ENCODE measurements around the gene RMI1. TPM values are rescaled to one million over a fixed set of nuclear protein-coding genes. Genes with fewer than 3 reads are reported as not detected.

The RMI1 gene
- total RNA-seq, 1 donor from 2014 or later = 20.3 TPM

GRCh38 chr9:83962165-83962564 is 18.4 kb upstream of the RMI1 start:
- no peak for DNase-seq (ENCODE audit: extremely low spot score, unreplicated experiment)
- Mint-ChIP-seq H3K4me1 (ENCODE audit: unreplicated experiment) (peaks cover 6% of the 10 kb centered on the region), H3K27me3 (no peaks in the 10 kb centered on the region), H3K9me3 (no peaks in the 10 kb centered on the region), H3K27ac (no peak overlapping the region), H3K36me3 (peaks cover 5% of the 10 kb centered on the region), H3K4me3 (no peak overlapping the region)
- TF ChIP-seq, protein P1, sequence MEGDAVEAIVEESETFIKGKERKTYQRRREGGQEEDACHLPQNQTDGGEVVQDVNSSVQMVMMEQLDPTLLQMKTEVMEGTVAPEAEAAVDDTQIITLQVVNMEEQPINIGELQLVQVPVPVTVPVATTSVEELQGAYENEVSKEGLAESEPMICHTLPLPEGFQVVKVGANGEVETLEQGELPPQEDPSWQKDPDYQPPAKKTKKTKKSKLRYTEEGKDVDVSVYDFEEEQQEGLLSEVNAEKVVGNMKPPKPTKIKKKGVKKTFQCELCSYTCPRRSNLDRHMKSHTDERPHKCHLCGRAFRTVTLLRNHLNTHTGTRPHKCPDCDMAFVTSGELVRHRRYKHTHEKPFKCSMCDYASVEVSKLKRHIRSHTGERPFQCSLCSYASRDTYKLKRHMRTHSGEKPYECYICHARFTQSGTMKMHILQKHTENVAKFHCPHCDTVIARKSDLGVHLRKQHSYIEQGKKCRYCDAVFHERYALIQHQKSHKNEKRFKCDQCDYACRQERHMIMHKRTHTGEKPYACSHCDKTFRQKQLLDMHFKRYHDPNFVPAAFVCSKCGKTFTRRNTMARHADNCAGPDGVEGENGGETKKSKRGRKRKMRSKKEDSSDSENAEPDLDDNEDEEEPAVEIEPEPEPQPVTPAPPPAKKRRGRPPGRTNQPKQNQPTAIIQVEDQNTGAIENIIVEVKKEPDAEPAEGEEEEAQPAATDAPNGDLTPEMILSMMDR (conservative IDR thresholded peaks at IDR 0.05) = no peak

DNA sequence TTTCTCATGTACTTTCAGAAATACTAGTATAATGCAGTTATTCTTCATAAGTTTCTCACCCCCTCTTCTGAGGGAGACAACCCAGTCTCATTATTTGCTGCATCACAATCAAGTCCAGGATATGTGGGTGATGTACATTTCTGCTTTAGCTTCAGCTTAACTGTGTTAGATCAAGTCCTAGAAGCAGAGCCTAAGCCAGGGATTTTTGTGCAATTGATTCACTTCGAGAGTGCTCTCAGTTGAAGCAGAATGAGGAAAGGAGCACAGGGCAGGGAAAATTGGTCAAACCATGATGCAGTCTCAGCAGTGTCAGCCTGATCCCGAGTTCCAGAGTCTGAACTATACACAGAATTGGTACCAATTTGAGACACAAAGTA is 15.6 kb upstream of the RMI1 start:
- peak overlapping the region; percentile 9 for H3K27ac Mint-ChIP-seq

GRCh38 chr9:83965350-83966208 is 15.0 kb upstream of the RMI1 start:
- no peak for DNase-seq (ENCODE audit: extremely low spot score, unreplicated experiment)
- H3K4me1 Mint-ChIP-seq (ENCODE audit: unreplicated experiment) = peaks cover 6% of the 10 kb centered on the region
- H3K36me3 Mint-ChIP-seq = peaks cover 30% of the 10 kb centered on the region
- H3K27me3 Mint-ChIP-seq = no peaks in the 10 kb centered on the region
- no peaks in the 10 kb centered on the region for H3K9me3 Mint-ChIP-seq
- TF ChIP-seq, protein P1 (conservative IDR thresholded peaks at IDR 0.05) = no peak
- H3K27ac Mint-ChIP-seq = peak overlapping the region; percentile 9
- no peak overlapping the region for H3K4me3 Mint-ChIP-seq

More for the DNA sequence above, 15.6 kb upstream of the RMI1 start:
- H3K27me3 Mint-ChIP-seq = no peaks in the 10 kb centered on the region
- H3K9me3 Mint-ChIP-seq = no peaks in the 10 kb centered on the region
- no peak for DNase-seq (ENCODE audit: extremely low spot score, unreplicated experiment)
- no peak overlapping the region for H3K4me3 Mint-ChIP-seq
- H3K4me1 Mint-ChIP-seq (ENCODE audit: unreplicated experiment) = peaks cover 6% of the 10 kb centered on the region
- TF ChIP-seq, protein P1 (conservative IDR thresholded peaks at IDR 0.05) = no peak
- peaks cover 24% of the 10 kb centered on the region for H3K36me3 Mint-ChIP-seq

DNA sequence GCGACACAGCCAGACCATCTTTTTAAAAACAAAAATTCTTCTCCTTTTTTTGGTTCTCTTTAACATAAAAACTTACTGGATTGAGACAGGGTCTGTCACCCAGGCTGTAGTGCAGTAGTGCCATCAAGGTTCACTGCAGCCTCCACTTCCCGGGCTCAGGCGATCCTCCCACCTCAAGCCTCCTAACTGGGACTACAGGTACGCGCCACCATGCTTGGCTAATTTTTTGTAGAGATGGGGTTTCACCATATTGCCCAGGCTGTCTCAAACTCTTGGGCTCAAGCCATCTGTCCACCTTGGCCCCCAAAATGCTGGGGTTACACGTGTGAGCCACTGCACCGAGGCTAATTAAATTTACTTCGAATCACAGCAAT is 14.4 kb upstream of the RMI1 start:
- Mint-ChIP-seq H3K27me3 (no peaks in the 10 kb centered on the region), H3K4me3 (no peak overlapping the region), H3K27ac (no peak overlapping the region), H3K36me3 (peaks cover 37% of the 10 kb centered on the region), H3K9me3 (no peaks in the 10 kb centered on the region), H3K4me1 (ENCODE audit: unreplicated experiment) (peaks cover 6% of the 10 kb centered on the region)
- DNase-seq (ENCODE audit: extremely low spot score, unreplicated experiment) = no peak
- TF ChIP-seq, protein P1 (conservative IDR thresholded peaks at IDR 0.05) = no peak

DNA sequence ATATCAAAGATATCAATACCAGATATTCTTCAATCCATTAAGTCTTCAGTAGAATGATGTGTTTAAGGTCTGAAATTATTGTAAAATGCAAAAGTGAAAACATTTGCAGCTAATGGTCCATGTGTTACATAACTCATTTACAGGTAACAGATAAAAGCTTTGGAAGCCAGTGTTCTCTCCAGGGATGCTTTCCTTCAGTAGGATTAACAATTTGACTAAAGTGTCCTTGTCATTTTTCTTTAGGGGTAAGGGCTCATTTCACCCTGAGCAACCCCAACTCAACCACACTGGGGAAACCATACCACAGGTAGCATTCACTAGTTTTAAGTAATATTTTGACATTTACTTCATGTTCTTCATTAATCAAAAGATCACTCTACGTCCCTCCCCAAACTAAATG is 13.5 kb upstream of the RMI1 start:
- TF ChIP-seq, protein P1 (conservative IDR thresholded peaks at IDR 0.05) = no peak
- Mint-ChIP-seq H3K36me3 (peaks cover 45% of the 10 kb centered on the region), H3K27me3 (no peaks in the 10 kb centered on the region), H3K4me3 (no peak overlapping the region), H3K27ac (peak overlapping the region; percentile 8), H3K4me1 (ENCODE audit: unreplicated experiment) (peaks cover 6% of the 10 kb centered on the region), H3K9me3 (no peaks in the 10 kb centered on the region)
- DNase-seq (ENCODE audit: extremely low spot score, unreplicated experiment) = no peak

Measured in type B pancreatic cell (in vitro differentiated cells).